ENCODE measurements around the gene MRPS6.

MRPS6 gene

DNA sequence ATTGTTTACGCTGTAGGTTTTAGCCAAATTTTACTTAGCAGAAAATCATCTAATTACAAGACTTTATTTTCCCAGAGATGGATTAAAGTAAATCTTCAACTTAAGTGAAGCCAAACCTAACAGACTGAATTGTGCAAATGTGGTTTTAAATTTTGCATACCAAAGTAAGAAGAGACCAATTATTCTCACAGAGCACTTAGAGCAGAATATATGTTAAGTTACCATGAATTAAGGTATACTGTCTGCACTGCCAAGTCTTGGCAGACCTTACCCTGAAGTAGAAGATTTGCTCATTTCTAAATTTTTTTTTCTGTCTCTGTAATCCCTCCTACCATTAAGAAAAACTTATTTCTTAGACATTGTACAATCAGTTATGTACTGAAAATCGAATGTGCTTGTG is 24.1 kb downstream of the MRPS6 start:
- TF ChIP-seq, protein P1, sequence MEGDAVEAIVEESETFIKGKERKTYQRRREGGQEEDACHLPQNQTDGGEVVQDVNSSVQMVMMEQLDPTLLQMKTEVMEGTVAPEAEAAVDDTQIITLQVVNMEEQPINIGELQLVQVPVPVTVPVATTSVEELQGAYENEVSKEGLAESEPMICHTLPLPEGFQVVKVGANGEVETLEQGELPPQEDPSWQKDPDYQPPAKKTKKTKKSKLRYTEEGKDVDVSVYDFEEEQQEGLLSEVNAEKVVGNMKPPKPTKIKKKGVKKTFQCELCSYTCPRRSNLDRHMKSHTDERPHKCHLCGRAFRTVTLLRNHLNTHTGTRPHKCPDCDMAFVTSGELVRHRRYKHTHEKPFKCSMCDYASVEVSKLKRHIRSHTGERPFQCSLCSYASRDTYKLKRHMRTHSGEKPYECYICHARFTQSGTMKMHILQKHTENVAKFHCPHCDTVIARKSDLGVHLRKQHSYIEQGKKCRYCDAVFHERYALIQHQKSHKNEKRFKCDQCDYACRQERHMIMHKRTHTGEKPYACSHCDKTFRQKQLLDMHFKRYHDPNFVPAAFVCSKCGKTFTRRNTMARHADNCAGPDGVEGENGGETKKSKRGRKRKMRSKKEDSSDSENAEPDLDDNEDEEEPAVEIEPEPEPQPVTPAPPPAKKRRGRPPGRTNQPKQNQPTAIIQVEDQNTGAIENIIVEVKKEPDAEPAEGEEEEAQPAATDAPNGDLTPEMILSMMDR (IDR thresholded peaks at IDR 0.05; ENCODE audit: low read depth, low read length): no peak
- H3K4me3 ChIP-seq (ENCODE audit: low read depth, low read length): no peak overlapping the region

DNA sequence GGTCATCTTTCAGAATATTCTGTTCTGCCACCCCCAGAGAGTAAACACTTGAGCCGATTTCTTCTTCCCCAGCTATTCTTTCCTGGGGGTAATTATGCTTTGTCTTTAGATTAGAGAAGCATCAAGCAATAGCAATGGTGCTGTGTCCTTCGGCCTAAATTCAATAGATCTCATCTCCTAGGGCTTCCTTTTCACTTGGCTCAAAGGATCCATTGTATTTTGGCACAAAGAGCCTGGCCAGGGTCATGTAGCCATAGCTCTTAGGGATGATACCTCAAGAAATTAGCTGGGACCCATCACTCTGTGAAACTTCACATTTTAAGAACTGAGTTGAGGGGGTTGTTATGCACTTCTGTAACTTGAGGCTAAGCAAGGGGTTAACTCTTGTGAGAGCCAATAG is 27.0 kb downstream of the MRPS6 start:
- no peak overlapping the region for H3K4me3 ChIP-seq (ENCODE audit: low read depth, low read length)
- TF ChIP-seq, protein P1 (IDR thresholded peaks at IDR 0.05; ENCODE audit: low read depth, low read length): no peak

DNA sequence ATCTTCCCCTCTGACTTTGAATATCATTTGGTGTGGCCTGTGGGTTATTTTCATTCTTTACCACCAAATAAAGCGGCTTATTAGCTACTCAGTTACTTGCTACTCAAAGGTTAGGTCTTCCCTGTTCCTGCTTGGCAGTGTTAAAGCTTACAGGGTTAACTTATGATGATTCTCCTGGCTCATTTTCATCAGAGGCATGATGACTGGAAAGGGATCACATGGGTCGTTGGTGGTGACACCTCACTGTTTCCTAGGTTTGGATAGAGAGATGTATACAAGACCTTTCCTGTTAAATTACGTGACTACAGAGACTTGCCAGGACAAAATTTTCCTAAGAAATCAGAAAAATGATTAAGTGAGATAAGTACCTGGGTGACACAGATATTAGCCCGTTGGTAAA is 27.4 kb downstream of the MRPS6 start:
- no peak overlapping the region for H3K4me3 ChIP-seq (ENCODE audit: low read depth, low read length)
- TF ChIP-seq, protein P1 (IDR thresholded peaks at IDR 0.05; ENCODE audit: low read depth, low read length): no peak

DNA sequence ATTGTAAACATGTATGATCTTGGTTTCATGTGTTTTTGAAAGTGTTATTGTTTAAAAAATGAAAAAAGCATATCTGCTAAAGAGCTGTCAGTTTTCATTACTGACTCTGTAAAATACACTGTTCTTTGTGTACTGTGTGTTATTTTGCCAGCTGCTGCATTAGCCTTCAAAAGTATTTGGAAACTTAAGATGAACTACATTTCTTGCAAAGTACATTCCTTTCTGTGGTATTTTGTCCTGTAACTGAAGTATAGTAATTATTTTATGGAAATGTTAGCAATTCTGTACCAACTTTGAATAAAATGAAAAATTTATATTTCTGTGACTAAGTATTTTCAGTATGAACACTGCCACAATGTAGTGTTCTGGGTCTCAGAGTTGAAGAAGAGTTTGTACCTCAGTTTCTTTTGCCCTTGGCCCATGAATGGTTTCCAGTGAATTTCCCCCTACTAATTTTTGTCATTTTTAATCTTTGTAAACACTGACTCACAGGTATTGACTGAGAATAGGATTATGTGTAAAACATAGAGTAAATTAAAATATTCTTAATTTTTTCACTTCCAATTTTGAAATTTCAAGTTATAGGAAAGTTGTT is 32.7 kb downstream of the MRPS6 start:
- TF ChIP-seq, protein P1 (IDR thresholded peaks at IDR 0.05; ENCODE audit: low read depth, low read length): no peak

DNA sequence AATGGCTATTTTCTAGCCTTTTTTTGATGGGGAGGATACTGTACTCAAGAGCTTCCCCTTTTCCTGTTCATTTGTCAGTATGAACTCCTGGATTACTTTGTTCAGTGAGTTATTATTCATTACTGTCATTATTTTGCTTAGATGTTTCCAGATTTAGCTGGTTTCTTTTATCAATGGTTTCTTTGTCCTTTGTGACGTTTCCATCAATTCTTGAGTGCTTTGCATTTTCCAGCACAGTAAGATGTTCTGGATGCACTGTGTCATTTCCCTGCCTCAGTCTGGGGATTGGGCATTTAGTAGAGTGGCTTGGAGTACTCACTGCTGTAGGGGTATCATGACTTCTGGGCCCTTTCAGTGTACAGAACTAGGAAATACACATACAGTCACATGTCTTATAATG is 34.2 kb downstream of the MRPS6 start:
- TF ChIP-seq, protein P1 (IDR thresholded peaks at IDR 0.05; ENCODE audit: low read depth, low read length): no peak

More for the DNA sequence above, 32.7 kb downstream of the MRPS6 start:
- no peak overlapping the region for H3K4me3 ChIP-seq (ENCODE audit: low read depth, low read length)

DNA sequence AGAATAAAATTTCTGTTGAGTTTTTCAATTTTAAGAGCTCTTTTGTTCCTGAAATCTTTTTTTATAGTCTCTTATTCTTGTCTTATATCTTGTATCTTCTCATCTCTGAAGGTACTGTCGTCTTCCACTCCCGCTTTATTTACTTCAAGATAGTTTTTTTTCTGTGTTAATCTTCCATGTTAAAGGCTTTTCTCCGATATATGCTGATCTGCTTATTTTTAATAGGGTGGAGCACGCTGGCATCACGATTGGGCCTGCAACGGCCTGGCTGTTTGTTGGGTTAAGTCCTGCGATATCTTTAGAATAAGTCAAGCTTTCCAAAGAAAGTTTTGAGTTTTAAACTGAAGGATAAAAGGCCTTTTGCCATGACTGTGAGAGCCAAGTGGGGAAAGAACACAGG is 35.7 kb downstream of the MRPS6 start:
- TF ChIP-seq, protein P1 (IDR thresholded peaks at IDR 0.05; ENCODE audit: low read depth, low read length): no peak
- no peak overlapping the region for H3K4me3 ChIP-seq (ENCODE audit: low read depth, low read length)

More for the DNA sequence above, 34.2 kb downstream of the MRPS6 start:
- no peak overlapping the region for H3K4me3 ChIP-seq (ENCODE audit: low read depth, low read length)

DNA sequence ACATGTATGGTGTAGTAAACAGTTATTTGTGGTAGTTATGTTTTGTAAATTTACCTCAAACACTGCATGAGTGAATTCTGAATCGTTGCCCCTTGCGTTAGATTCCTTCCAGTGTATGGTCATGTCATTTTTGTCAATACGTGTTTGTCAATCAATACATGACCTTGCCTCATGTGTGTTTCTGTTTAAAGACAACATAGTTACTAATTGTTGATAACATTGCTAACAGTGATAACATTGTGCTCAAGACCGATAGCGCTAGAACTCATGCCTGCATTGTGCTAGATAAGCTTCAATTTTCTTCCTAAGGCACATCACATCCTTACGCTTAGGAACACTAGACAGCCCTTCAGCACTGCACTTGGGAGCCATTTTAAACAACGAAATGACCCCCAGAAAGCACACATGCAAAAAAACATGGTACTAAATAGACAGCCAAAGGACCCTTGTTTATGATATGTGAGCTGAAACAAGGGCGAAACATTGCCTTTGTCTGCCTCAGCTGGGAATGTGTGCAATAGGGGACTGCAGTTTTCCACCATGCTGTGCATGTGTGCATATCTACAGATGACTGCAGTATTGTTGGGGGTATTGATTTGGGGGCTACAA is 37.3 kb downstream of the MRPS6 start:
- H3K4me3 ChIP-seq (ENCODE audit: low read depth, low read length): no peak overlapping the region
- TF ChIP-seq, protein P1 (IDR thresholded peaks at IDR 0.05; ENCODE audit: low read depth, low read length): no peak
